ENCODE data around the gene PPFIA1.

- TF ChIP-seq CTCF (IDR thresholded peaks at IDR 0.05; ENCODE audit: control extremely low read depth in 1 of 3, insufficient read depth in 1 of 3, low read depth in 1 of 3, low read length in 3 of 3), result no peak
- TF ChIP-seq ATF2 (IDR thresholded peaks at IDR 0.05; ENCODE audit: low read length), result no peak
- no peak for TF ChIP-seq ATF3 (IDR thresholded peaks at IDR 0.05; ENCODE audit: insufficient read depth, low read depth, low read length)
- TF ChIP-seq JUND (IDR thresholded peaks at IDR 0.05; ENCODE audit: low read length), result no peak
Measured at GRCh38 chr11:70296681-70297080, 26.2 kb downstream of the PPFIA1 start.

All from H1 (cell line).